IMR-90 (cell line): Measurements from ENCODE around the gene SOS1. TPM values are rescaled to one million over a fixed set of nuclear protein-coding genes. Genes with fewer than 3 reads are reported as not detected.

Source experiments
- ATAC-seq: fragments of 200-7000 bp; cut with Tn5 transposase; 2 replicates; pipeline ENCODE4 v1.9.1; 2020; ENCODE audit warnings: low read depth, mild to moderate bottlenecking, moderate library complexity
- BruUV-seq: library from RNA; stranded (reverse); fragments of 400-500 nt; replicated peaks from 2 replicates; lab custom pipeline; 2021; lab: Mats Ljungman, UMichigan
- CTCF ChIA-PET: fragments of 300-600 bp; formaldehyde crosslinking; extraction: SDS; loops from one replicate; lab custom pipeline; 2021; ENCODE audit warnings: antibody characterized with exemption; lab: Yijun Ruan, JAX
- POLR2A ChIA-PET: fragments of 300-600 bp; sonication (Branson Sonifier 250); formaldehyde crosslinking; loops from one replicate; lab custom pipeline; 2022; ENCODE audit warnings: antibody characterized with exemption; ENCODE audit not compliant: unreplicated experiment; lab: Charles Lee
- DNase-seq: peaks from one replicate; pipeline ENCODE4 v3.0.0; 2013
- H2AFZ ChIP-seq: replicated peaks from 2 replicates; pipeline ENCODE3; 2013; ENCODE audit warnings: low read length, mild to moderate bottlenecking; ENCODE audit not compliant: poor library complexity
- H2AK5ac ChIP-seq: 2 replicates; pipeline ENCODE4 v1.6.1; 2013; ENCODE audit warnings: low read depth, low read length, inconsistent platforms
- H2AK9ac ChIP-seq: replicated peaks from 2 replicates; pipeline ENCODE3; 2013; ENCODE audit warnings: mild to moderate bottlenecking, low read depth, low read length, moderate library complexity; ENCODE audit not compliant: poor library complexity
- H2BK120ac ChIP-seq: 2 replicates; pipeline ENCODE4 v1.6.1; 2013; ENCODE audit warnings: low read depth, low read length, inconsistent platforms
- H2BK15ac ChIP-seq: 3 replicates; pipeline ENCODE4 v1.6.1; 2013; ENCODE audit warnings: low read depth, low read length, inconsistent platforms
- H2BK20ac ChIP-seq: 2 replicates; pipeline ENCODE4 v1.6.1; 2013; ENCODE audit warnings: low read depth, mild to moderate bottlenecking, inconsistent platforms, low read length, moderate library complexity
- H2BK5ac ChIP-seq: 2 replicates; pipeline ENCODE4 v1.6.1; 2013; ENCODE audit warnings: mild to moderate bottlenecking, low read depth, low read length, inconsistent platforms; ENCODE audit not compliant: poor library complexity, severe bottlenecking
- H3K14ac ChIP-seq: replicated peaks from 2 replicates; pipeline ENCODE4 v1.6.1; 2013; ENCODE audit warnings: low read depth, low read length, inconsistent platforms
- H3K18ac ChIP-seq: 2 replicates; pipeline ENCODE4 v1.6.1; 2013; ENCODE audit warnings: low read depth, low read length, control low read depth
- H3K23ac ChIP-seq: 2 replicates; pipeline ENCODE4 v1.6.1; 2013; ENCODE audit warnings: low read depth, low read length, inconsistent platforms
- H3K27ac ChIP-seq: 2 replicates; pipeline ENCODE4 v1.5.1; 2013; ENCODE audit warnings: mild to moderate bottlenecking, control low read depth, low read length; ENCODE audit not compliant: insufficient read depth
- H3K27me3 ChIP-seq: 2 replicates; pipeline ENCODE4 v1.6.1; 2013; ENCODE audit warnings: low read length; ENCODE audit not compliant: control insufficient read depth, insufficient read depth
- H3K36me3 ChIP-seq: 2 replicates; pipeline ENCODE4 v1.6.1; 2013; ENCODE audit warnings: low read length, mixed read lengths; ENCODE audit not compliant: control insufficient read depth, insufficient read depth
- H3K4ac ChIP-seq: 2 replicates; pipeline ENCODE4 v1.6.1; 2013; ENCODE audit warnings: low read depth, low read length, inconsistent platforms
- H3K4me1 ChIP-seq: 2 replicates; pipeline ENCODE4 v1.6.1; 2013; ENCODE audit warnings: low read length, mixed read lengths; ENCODE audit not compliant: control insufficient read depth, insufficient read depth
- H3K4me2 ChIP-seq: 2 replicates; pipeline ENCODE4 v1.6.1; 2013; ENCODE audit warnings: low read depth, mild to moderate bottlenecking, control low read depth, low read length, moderate library complexity
- H3K4me3 ChIP-seq: 2 replicates; pipeline ENCODE4 v1.5.1; 2013; ENCODE audit warnings: low read depth, mild to moderate bottlenecking, control low read depth, low read length, moderate library complexity; ENCODE audit not compliant: insufficient read depth
- H3K56ac ChIP-seq: 2 replicates; pipeline ENCODE4 v1.6.1; 2013; ENCODE audit warnings: low read length, inconsistent platforms; ENCODE audit not compliant: insufficient read depth; ENCODE audit errors: extremely low read depth
- H3K79me1 ChIP-seq, 2 experiments: 2 replicates each; pipeline ENCODE4 v1.6.1; 2013; ENCODE audit warnings: low read length in 2 of 2, inconsistent platforms in 1 of 2, low read depth in 1 of 2
- H3K9ac ChIP-seq: 2 replicates; pipeline ENCODE4 v1.6.1; 2013; ENCODE audit warnings: low read depth, low read length, control low read depth
- H3K9me1 ChIP-seq: 2 replicates; pipeline ENCODE4 v1.6.1; 2013; ENCODE audit warnings: low read length, inconsistent platforms; ENCODE audit not compliant: insufficient read depth
- H3K9me3 ChIP-seq: 2 replicates; pipeline ENCODE4 v1.6.1; 2013; ENCODE audit warnings: low read length; ENCODE audit not compliant: control insufficient read depth, insufficient read depth
- H4K20me1 ChIP-seq: 2 replicates; pipeline ENCODE4 v1.6.1; 2013; ENCODE audit warnings: low read length, inconsistent platforms; ENCODE audit not compliant: insufficient read depth
- H4K5ac ChIP-seq: 2 replicates; pipeline ENCODE4 v1.6.1; 2013; ENCODE audit warnings: mild to moderate bottlenecking, low read depth, low read length, control low read depth
- H4K8ac ChIP-seq, 2 experiments: 2 replicates each; pipeline ENCODE4 v1.6.1; 2013; ENCODE audit warnings: low read depth in 2 of 2, low read length in 2 of 2, control low read depth in 1 of 2, inconsistent platforms in 1 of 2
- H4K91ac ChIP-seq: 2 replicates; pipeline ENCODE4 v1.6.1; 2013; ENCODE audit warnings: low read depth, low read length, inconsistent platforms; ENCODE audit not compliant: insufficient read depth
- BHLHE40 ChIP-seq: fragments of 150-350 bp; IDR thresholded peaks from 2 replicates; pipeline ENCODE4 v1.6.1; 2016; ENCODE audit warnings: mild to moderate bottlenecking, low read depth, low read length
- FOS ChIP-seq: fragments of 150-350 bp; IDR thresholded peaks from 2 replicates; pipeline ENCODE4 v1.6.1; 2016; ENCODE audit warnings: low read depth, low read length
- MAFK ChIP-seq: IDR thresholded peaks from 2 replicates; pipeline ENCODE4 v1.6.1; 2012; ENCODE audit warnings: low read depth, low read length, improper control_type of control experiment
- NFE2L2 ChIP-seq: fragments of 150-350 bp; IDR thresholded peaks from 2 replicates; pipeline ENCODE4 v1.6.1; 2016; ENCODE audit warnings: low read depth, mild to moderate bottlenecking, low read length
- POLR2A ChIP-seq: IDR thresholded peaks from 2 replicates; pipeline ENCODE4 v1.6.1; 2012; ENCODE audit warnings: mild to moderate bottlenecking, low read depth, low read length
- RAD21 ChIP-seq: IDR thresholded peaks from 2 replicates; pipeline ENCODE4 v1.6.1; 2012; ENCODE audit warnings: low read length, improper control_type of control experiment
- RFX5 ChIP-seq: IDR thresholded peaks from 2 replicates; pipeline ENCODE4 v1.8.0; 2012; ENCODE audit warnings: low read depth, mild to moderate bottlenecking, low read length, moderate library complexity
- WGBS, 2 experiments: methylation state at CpG; one replicate each; pipeline versions ENCODE4 v1.1.5 to v1.1.7; 2013; ENCODE audit warnings: missing lambda C conversion rate in 2 of 2; ENCODE audit not compliant: insufficient read length in 1 of 2; ENCODE audit errors: extremely low coverage in 2 of 2; 5-methylcytosine and 5-hydroxymethylcytosine counted together
- dilution Hi-C: fragments of 300-500 bp; cut with HindIII; formaldehyde crosslinking; loops from one replicate; pipeline ENCODE4 v1.14.3; 2018; ENCODE audit warnings: low sequenced_read_pairs; ENCODE audit not compliant: unreplicated experiment
- in situ Hi-C: fragments of 300-500 bp; cut with MboI; formaldehyde crosslinking; loops from 3 replicates; pipeline ENCODE4 v1.14.3; 2019; ENCODE audit warnings: low sequenced_read_pairs, inconsistent platforms, mixed read lengths
- intact Hi-C: fragments of 100-400 bp; cut with micrococcal nuclease; formaldehyde crosslinking; loops from 2 replicates; pipeline ENCODE4 v1.10.0; 2022
- polyA plus RNA-seq, 3 experiments: library from polyadenylated mRNA; depleted of rRNA; stranded (reverse); fragments of >200 nt; gene quantifications; 2 replicates each; pipeline ENCODE4 v1.2.3, GENCODE V29; 2012; ENCODE audit warnings: low replicate concordance in 1 of 3
- total RNA-seq: library from RNA; depleted of rRNA; stranded (reverse); fragments of >200 nt; gene quantifications from 2 replicates; pipeline ENCODE4 v1.2.3, GENCODE V29; 2012
- TF ChIP-seq, protein P1 (sequence below): conservative IDR thresholded peaks from 2 replicates; pipeline ENCODE4 v1.5.1; 2012; ENCODE audit warnings: mild to moderate bottlenecking, low read depth, low read length, improper control_type of control experiment

SOS1 gene
- total and polyA plus RNA-seq, 2 of the 4 experiments (the other 2 are of a cell fraction) = 8.2 to 11.2 TPM

DNA sequence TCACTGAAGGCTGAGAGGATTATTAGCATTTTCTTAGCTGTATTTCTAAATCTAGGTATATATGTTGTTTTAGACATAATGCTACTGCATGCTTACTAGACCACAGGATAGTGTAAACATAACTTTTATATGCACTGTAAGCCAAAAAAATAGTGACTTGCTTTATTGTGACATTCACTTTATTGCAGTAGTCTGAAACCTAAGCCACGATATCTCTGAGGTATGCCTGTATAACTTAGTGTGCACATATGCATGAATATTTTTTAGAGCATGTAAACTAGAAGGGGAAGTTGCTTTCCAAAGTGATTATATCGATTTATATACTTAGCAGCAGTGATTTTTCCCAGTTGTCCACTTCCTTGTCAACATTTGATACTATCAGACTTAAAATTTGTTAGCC is 81.8 kb downstream of the SOS1 start:
- Histone ChIP-seq H3K9ac (no peak overlapping the region), H3K4me1 (peaks cover 2% of the 10 kb centered on the region; the same call in 1 of the 2 replicates)
- peak; percentile 2 for DNase-seq

More for the DNA sequence above, 81.8 kb downstream of the SOS1 start:
- no peak overlapping the region for H4K8ac ChIP-seq
- H2BK120ac ChIP-seq = no peak overlapping the region
- no CpG with 5 or more reads among the region's 2 CpGs for WGBS, 2 experiments
- H3K9me1 ChIP-seq = no peaks in the 10 kb centered on the region
- H3K56ac ChIP-seq = no peak overlapping the region
- H2BK20ac ChIP-seq = no peak overlapping the region
- intact Hi-C loops = no loop called here
- no peak overlapping the region for H3K4ac ChIP-seq
- H4K91ac ChIP-seq = no peak overlapping the region
- no peak overlapping the region for H3K18ac ChIP-seq
- POLR2A ChIA-PET = no interaction called here
- 0 out of 2 replicates have a peak, but pooled peaks cover 3% of the 10 kb centered on the region for H3K36me3 ChIP-seq
- dilution Hi-C loops = no loop called here
- H2AK5ac ChIP-seq = no peak overlapping the region
- H2BK5ac ChIP-seq = no peak overlapping the region
- no peak overlapping the region for H3K23ac ChIP-seq
- BruUV-seq = no TSS peak
- ATAC-seq = no peak
- H3K4me3 ChIP-seq = no peak overlapping the region
- H3K4me2 ChIP-seq = no peak overlapping the region
- no peak overlapping the region for H2BK15ac ChIP-seq
- H4K20me1 ChIP-seq = no peaks in the 10 kb centered on the region
- H2AK9ac ChIP-seq = no peak overlapping the region
- no peaks in the 10 kb centered on the region for H3K9me3 ChIP-seq
- no peak for TF ChIP-seq POLR2A
- TF ChIP-seq, protein P1, sequence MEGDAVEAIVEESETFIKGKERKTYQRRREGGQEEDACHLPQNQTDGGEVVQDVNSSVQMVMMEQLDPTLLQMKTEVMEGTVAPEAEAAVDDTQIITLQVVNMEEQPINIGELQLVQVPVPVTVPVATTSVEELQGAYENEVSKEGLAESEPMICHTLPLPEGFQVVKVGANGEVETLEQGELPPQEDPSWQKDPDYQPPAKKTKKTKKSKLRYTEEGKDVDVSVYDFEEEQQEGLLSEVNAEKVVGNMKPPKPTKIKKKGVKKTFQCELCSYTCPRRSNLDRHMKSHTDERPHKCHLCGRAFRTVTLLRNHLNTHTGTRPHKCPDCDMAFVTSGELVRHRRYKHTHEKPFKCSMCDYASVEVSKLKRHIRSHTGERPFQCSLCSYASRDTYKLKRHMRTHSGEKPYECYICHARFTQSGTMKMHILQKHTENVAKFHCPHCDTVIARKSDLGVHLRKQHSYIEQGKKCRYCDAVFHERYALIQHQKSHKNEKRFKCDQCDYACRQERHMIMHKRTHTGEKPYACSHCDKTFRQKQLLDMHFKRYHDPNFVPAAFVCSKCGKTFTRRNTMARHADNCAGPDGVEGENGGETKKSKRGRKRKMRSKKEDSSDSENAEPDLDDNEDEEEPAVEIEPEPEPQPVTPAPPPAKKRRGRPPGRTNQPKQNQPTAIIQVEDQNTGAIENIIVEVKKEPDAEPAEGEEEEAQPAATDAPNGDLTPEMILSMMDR = no peak
- no peak for TF ChIP-seq FOS
- no peak for TF ChIP-seq NFE2L2
- TF ChIP-seq RFX5 = no peak
- TF ChIP-seq BHLHE40 = no peak
- TF ChIP-seq RAD21 = no peak
- no peak for TF ChIP-seq MAFK
- 0 out of 4 replicates have a peak, but pooled peaks cover 0 to 2% of the 10 kb centered on the region in 2 experiments for H3K79me1 ChIP-seq
- CTCF ChIA-PET = interaction anchor here (0.6 kb wide), 1 partner anchor 26 kb away, joined by 5 read pairs; no protein-coding TSS in a partner anchor
- no peaks in the 10 kb centered on the region for H3K27me3 ChIP-seq
- in situ Hi-C loops = no loop called here
- H3K27ac ChIP-seq = no peak overlapping the region
- H4K5ac ChIP-seq = no peak overlapping the region
- no peak overlapping the region for H2AFZ ChIP-seq
- no peak overlapping the region for H3K14ac ChIP-seq
